ENCODE data around the gene EFNA3. TPM values are rescaled to one million over a fixed set of nuclear protein-coding genes. Genes with fewer than 3 reads are reported as not detected.

Gene EFNA3
- total RNA-seq, 1 experiment from 2014 or later = 12.5 TPM

- TF ChIP-seq, protein P1, sequence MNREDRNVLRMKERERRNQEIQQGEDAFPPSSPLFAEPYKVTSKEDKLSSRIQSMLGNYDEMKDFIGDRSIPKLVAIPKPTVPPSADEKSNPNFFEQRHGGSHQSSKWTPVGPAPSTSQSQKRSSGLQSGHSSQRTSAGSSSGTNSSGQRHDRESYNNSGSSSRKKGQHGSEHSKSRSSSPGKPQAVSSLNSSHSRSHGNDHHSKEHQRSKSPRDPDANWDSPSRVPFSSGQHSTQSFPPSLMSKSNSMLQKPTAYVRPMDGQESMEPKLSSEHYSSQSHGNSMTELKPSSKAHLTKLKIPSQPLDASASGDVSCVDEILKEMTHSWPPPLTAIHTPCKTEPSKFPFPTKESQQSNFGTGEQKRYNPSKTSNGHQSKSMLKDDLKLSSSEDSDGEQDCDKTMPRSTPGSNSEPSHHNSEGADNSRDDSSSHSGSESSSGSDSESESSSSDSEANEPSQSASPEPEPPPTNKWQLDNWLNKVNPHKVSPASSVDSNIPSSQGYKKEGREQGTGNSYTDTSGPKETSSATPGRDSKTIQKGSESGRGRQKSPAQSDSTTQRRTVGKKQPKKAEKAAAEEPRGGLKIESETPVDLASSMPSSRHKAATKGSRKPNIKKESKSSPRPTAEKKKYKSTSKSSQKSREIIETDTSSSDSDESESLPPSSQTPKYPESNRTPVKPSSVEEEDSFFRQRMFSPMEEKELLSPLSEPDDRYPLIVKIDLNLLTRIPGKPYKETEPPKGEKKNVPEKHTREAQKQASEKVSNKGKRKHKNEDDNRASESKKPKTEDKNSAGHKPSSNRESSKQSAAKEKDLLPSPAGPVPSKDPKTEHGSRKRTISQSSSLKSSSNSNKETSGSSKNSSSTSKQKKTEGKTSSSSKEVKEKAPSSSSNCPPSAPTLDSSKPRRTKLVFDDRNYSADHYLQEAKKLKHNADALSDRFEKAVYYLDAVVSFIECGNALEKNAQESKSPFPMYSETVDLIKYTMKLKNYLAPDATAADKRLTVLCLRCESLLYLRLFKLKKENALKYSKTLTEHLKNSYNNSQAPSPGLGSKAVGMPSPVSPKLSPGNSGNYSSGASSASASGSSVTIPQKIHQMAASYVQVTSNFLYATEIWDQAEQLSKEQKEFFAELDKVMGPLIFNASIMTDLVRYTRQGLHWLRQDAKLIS (CRISPR knock-in tag; IDR thresholded peaks at IDR 0.05; ENCODE audit: borderline replicate concordance) = no peak
- TF ChIP-seq ZNF671 (CRISPR knock-in tag; IDR thresholded peaks at IDR 0.05) (no peak), ATF6 (CRISPR knock-in tag; IDR thresholded peaks at IDR 0.05) (no peak), HMGA2 (CRISPR knock-in tag; IDR thresholded peaks at IDR 0.05) (no peak)
- TF ChIP-seq, protein P2, sequence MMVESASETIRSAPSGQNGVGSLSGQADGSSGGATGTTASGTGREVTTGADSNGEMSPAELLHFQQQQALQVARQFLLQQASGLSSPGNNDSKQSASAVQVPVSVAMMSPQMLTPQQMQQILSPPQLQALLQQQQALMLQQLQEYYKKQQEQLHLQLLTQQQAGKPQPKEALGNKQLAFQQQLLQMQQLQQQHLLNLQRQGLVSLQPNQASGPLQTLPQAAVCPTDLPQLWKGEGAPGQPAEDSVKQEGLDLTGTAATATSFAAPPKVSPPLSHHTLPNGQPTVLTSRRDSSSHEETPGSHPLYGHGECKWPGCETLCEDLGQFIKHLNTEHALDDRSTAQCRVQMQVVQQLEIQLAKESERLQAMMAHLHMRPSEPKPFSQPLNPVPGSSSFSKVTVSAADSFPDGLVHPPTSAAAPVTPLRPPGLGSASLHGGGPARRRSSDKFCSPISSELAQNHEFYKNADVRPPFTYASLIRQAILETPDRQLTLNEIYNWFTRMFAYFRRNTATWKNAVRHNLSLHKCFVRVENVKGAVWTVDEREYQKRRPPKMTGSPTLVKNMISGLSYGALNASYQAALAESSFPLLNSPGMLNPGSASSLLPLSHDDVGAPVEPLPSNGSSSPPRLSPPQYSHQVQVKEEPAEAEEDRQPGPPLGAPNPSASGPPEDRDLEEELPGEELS (CRISPR knock-in tag; IDR thresholded peaks at IDR 0.05) = no peak
These were observed 45.8 kb upstream of the EFNA3 start (continued) for GRCh38 chr1:155032886-155033285.

GRCh38 chr1:155033524-155033923 lies 45.1 kb upstream of the EFNA3 start, which contains the start of the genes DCST1 and DCST2:
Gene DCST1 (plus strand): TSS chr1:155033824. CDS start chr1:155034037, 213 bp downstream.
Gene DCST2 (minus strand): TSS chr1:155033781. CDS start chr1:155033701, 80 bp downstream.
- no peak within 1 kb of the TSS for H3K27ac Mint-ChIP-seq

DNA sequence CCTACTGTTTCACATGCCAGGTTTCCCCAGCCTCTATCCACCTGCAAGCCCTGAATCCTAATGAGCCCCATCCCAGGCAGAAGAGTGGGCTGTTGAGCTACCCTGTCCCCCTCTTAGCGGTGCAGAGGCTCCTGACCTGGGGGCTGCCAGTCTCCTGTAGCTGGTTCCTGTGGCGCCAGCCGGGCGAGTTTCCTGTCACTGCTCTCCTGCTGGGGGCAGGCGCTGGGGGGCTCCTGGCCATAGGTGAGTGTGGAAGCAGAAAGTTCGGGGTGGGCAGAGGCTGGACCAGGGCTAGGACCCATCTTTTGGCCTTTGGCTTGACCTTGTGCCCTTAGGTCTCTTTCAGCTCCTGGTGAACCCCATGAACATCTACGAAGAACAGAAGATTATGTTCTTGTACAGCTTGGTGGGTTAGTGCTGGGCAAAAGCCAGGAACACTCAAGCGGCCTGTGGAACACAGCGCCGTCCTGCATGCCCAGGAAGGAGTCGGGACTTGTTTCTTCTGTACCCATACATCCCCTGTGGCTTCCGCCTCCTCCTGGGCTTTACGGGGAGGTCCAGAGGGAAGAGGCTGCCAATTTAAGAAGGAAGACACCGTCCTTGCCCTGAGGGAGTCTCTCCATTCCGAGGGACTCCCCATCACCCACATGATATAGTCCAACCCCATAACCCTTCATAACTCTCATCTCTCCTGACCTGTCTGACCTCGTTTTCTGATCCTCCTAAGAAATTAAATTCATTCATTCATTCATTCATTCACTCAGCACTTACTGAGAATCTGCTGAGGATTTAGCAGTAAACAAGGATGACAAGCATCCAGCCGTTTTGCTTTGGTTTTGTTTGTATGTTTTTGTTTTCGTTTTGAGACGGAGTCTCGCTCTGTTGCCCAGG lies 44.1 kb upstream of the EFNA3 start:
- CTCF ChIA-PET = interaction anchor here (1.8 to 4.0 kb wide), 3 partner anchors 10 to 17 kb away, joined by 4 to 15 read pairs (median 7); no protein-coding TSS in a partner anchor
- H3K9me3 Mint-ChIP-seq = no peaks in the 10 kb centered on the region
- no peak overlapping the region for H3K4me3 Mint-ChIP-seq

More at GRCh38 chr1:155033524-155033923, 45.1 kb upstream of the EFNA3 start, which contains the start of the genes DCST1 and DCST2:
- Mint-ChIP-seq H3K9me3 (no peaks in the 10 kb centered on the region), H3K4me1 (no peaks in the 10 kb centered on the region), H3K4me3 (no peak within 1 kb of the TSS), H3K36me3 (no peaks in the 10 kb centered on the region), H3K27me3 (ENCODE audit: low read depth) (peaks cover 11% of the 10 kb centered on the region; the same call in 1 of the 2 replicates)
- no peak for DNase-seq (ENCODE audit: low spot score)
- no peak for ATAC-seq
- no peak for TF ChIP-seq CREM (CRISPR knock-in tag; IDR thresholded peaks at IDR 0.05)
- no peak for TF ChIP-seq ELF4 (CRISPR knock-in tag; IDR thresholded peaks at IDR 0.05; ENCODE audit: low read depth)
- TF ChIP-seq ZNF416 (CRISPR knock-in tag; IDR thresholded peaks at IDR 0.05) = no peak
- ChIA-PET POLR2A (no interaction called here), CTCF (interaction anchor here (1.5 to 4.0 kb wide), 5 partner anchors 11 to 51 kb away, joined by 3 to 15 read pairs (median 7); partner anchors contain the start of gene ADAM15)

GRCh38 chr1:155035936-155036335 lies 42.7 kb upstream of the EFNA3 start:
- H3K27me3 Mint-ChIP-seq (ENCODE audit: low read depth) = peaks cover 12% of the 10 kb centered on the region; the same call in 1 of the 2 replicates
- DNase-seq (ENCODE audit: low spot score) = no peak
- no peak overlapping the region for H3K27ac Mint-ChIP-seq
- no peak overlapping the region for H3K4me3 Mint-ChIP-seq
- no peaks in the 10 kb centered on the region for H3K9me3 Mint-ChIP-seq
- CTCF ChIA-PET = interaction anchor here (1.1 to 2.5 kb wide), 3 partner anchors 9 to 18 kb away, joined by 3 to 7 read pairs (median 4); no protein-coding TSS in a partner anchor
- no peaks in the 10 kb centered on the region for H3K36me3 Mint-ChIP-seq
- POLR2A ChIA-PET = no interaction called here
- no peaks in the 10 kb centered on the region for H3K4me1 Mint-ChIP-seq
- ATAC-seq = no peak
- TF ChIP-seq SMAD4 (CRISPR knock-in tag; IDR thresholded peaks at IDR 0.05) (no peak), FOXJ3 (CRISPR knock-in tag; IDR thresholded peaks at IDR 0.05; ENCODE audit: borderline replicate concordance) (no peak), NR2C2 (CRISPR knock-in tag; IDR thresholded peaks at IDR 0.05) (no peak), HMGA2 (CRISPR knock-in tag; IDR thresholded peaks at IDR 0.05) (no peak), ATF3 (CRISPR knock-in tag; conservative IDR thresholded peaks at IDR 0.05) (no peak), TEAD4 (CRISPR knock-in tag; IDR thresholded peaks at IDR 0.05) (no peak)
- TF ChIP-seq, protein P3, sequence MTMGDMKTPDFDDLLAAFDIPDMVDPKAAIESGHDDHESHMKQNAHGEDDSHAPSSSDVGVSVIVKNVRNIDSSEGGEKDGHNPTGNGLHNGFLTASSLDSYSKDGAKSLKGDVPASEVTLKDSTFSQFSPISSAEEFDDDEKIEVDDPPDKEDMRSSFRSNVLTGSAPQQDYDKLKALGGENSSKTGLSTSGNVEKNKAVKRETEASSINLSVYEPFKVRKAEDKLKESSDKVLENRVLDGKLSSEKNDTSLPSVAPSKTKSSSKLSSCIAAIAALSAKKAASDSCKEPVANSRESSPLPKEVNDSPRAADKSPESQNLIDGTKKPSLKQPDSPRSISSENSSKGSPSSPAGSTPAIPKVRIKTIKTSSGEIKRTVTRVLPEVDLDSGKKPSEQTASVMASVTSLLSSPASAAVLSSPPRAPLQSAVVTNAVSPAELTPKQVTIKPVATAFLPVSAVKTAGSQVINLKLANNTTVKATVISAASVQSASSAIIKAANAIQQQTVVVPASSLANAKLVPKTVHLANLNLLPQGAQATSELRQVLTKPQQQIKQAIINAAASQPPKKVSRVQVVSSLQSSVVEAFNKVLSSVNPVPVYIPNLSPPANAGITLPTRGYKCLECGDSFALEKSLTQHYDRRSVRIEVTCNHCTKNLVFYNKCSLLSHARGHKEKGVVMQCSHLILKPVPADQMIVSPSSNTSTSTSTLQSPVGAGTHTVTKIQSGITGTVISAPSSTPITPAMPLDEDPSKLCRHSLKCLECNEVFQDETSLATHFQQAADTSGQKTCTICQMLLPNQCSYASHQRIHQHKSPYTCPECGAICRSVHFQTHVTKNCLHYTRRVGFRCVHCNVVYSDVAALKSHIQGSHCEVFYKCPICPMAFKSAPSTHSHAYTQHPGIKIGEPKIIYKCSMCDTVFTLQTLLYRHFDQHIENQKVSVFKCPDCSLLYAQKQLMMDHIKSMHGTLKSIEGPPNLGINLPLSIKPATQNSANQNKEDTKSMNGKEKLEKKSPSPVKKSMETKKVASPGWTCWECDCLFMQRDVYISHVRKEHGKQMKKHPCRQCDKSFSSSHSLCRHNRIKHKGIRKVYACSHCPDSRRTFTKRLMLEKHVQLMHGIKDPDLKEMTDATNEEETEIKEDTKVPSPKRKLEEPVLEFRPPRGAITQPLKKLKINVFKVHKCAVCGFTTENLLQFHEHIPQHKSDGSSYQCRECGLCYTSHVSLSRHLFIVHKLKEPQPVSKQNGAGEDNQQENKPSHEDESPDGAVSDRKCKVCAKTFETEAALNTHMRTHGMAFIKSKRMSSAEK (CRISPR knock-in tag; IDR thresholded peaks at IDR 0.05; ENCODE audit: borderline replicate concordance) = no peak

More for the DNA sequence above, 44.1 kb upstream of the EFNA3 start:
- TF ChIP-seq RORB (CRISPR knock-in tag; IDR thresholded peaks at IDR 0.05) = no peak
- TF ChIP-seq FOXJ3 (CRISPR knock-in tag; IDR thresholded peaks at IDR 0.05; ENCODE audit: borderline replicate concordance) = no peak
- no peak for ATAC-seq
- Mint-ChIP-seq H3K36me3 (no peaks in the 10 kb centered on the region), H3K27ac (no peak overlapping the region), H3K4me1 (no peaks in the 10 kb centered on the region), H3K27me3 (ENCODE audit: low read depth) (peaks cover 12% of the 10 kb centered on the region; the same call in 1 of the 2 replicates)
- DNase-seq (ENCODE audit: low spot score) = no peak
- POLR2A ChIA-PET = interaction anchor here (0.6 kb wide), 1 partner anchor 56 kb away, joined by 3 read pairs; no protein-coding TSS in a partner anchor
